IMR-90 (cell line): ENCODE data around the gene CRIM1. TPM values are rescaled to one million over a fixed set of nuclear protein-coding genes. Genes with fewer than 3 reads are reported as not detected.

ENCODE experiments used
- ATAC-seq: fragments of 200-7000 bp; cut with Tn5 transposase; 2 replicates; pipeline ENCODE4 v1.9.1; 2020; ENCODE audit warnings: low read depth, mild to moderate bottlenecking, moderate library complexity
- BruUV-seq: library from RNA; stranded (reverse); fragments of 400-500 nt; replicated peaks from 2 replicates; lab custom pipeline; 2021; lab: Mats Ljungman, UMichigan
- CTCF ChIA-PET: fragments of 300-600 bp; formaldehyde crosslinking; extraction: SDS; loops from one replicate; lab custom pipeline; 2021; ENCODE audit warnings: antibody characterized with exemption; lab: Yijun Ruan, JAX
- POLR2A ChIA-PET: fragments of 300-600 bp; sonication (Branson Sonifier 250); formaldehyde crosslinking; loops from one replicate; lab custom pipeline; 2022; ENCODE audit warnings: antibody characterized with exemption; ENCODE audit not compliant: unreplicated experiment; lab: Charles Lee
- DNase-seq: peaks from one replicate; pipeline ENCODE4 v3.0.0; 2013
- H2AFZ ChIP-seq: replicated peaks from 2 replicates; pipeline ENCODE3; 2013; ENCODE audit warnings: low read length, mild to moderate bottlenecking; ENCODE audit not compliant: poor library complexity
- H2AK5ac ChIP-seq: 2 replicates; pipeline ENCODE4 v1.6.1; 2013; ENCODE audit warnings: low read depth, low read length, inconsistent platforms
- H2AK9ac ChIP-seq: replicated peaks from 2 replicates; pipeline ENCODE3; 2013; ENCODE audit warnings: mild to moderate bottlenecking, low read depth, low read length, moderate library complexity; ENCODE audit not compliant: poor library complexity
- H2BK120ac ChIP-seq: 2 replicates; pipeline ENCODE4 v1.6.1; 2013; ENCODE audit warnings: low read depth, low read length, inconsistent platforms
- H2BK15ac ChIP-seq: 3 replicates; pipeline ENCODE4 v1.6.1; 2013; ENCODE audit warnings: low read depth, low read length, inconsistent platforms
- H2BK20ac ChIP-seq: 2 replicates; pipeline ENCODE4 v1.6.1; 2013; ENCODE audit warnings: low read depth, mild to moderate bottlenecking, inconsistent platforms, low read length, moderate library complexity
- H2BK5ac ChIP-seq: 2 replicates; pipeline ENCODE4 v1.6.1; 2013; ENCODE audit warnings: mild to moderate bottlenecking, low read depth, low read length, inconsistent platforms; ENCODE audit not compliant: poor library complexity, severe bottlenecking
- H3K14ac ChIP-seq: replicated peaks from 2 replicates; pipeline ENCODE4 v1.6.1; 2013; ENCODE audit warnings: low read depth, low read length, inconsistent platforms
- H3K18ac ChIP-seq: 2 replicates; pipeline ENCODE4 v1.6.1; 2013; ENCODE audit warnings: low read depth, low read length, control low read depth
- H3K23ac ChIP-seq: 2 replicates; pipeline ENCODE4 v1.6.1; 2013; ENCODE audit warnings: low read depth, low read length, inconsistent platforms
- H3K27ac ChIP-seq: 2 replicates; pipeline ENCODE4 v1.5.1; 2013; ENCODE audit warnings: mild to moderate bottlenecking, control low read depth, low read length; ENCODE audit not compliant: insufficient read depth
- H3K27me3 ChIP-seq: 2 replicates; pipeline ENCODE4 v1.6.1; 2013; ENCODE audit warnings: low read length; ENCODE audit not compliant: control insufficient read depth, insufficient read depth
- H3K36me3 ChIP-seq: 2 replicates; pipeline ENCODE4 v1.6.1; 2013; ENCODE audit warnings: low read length, mixed read lengths; ENCODE audit not compliant: control insufficient read depth, insufficient read depth
- H3K4ac ChIP-seq: 2 replicates; pipeline ENCODE4 v1.6.1; 2013; ENCODE audit warnings: low read depth, low read length, inconsistent platforms
- H3K4me1 ChIP-seq: 2 replicates; pipeline ENCODE4 v1.6.1; 2013; ENCODE audit warnings: low read length, mixed read lengths; ENCODE audit not compliant: control insufficient read depth, insufficient read depth
- H3K4me2 ChIP-seq: 2 replicates; pipeline ENCODE4 v1.6.1; 2013; ENCODE audit warnings: low read depth, mild to moderate bottlenecking, control low read depth, low read length, moderate library complexity
- H3K4me3 ChIP-seq: 2 replicates; pipeline ENCODE4 v1.5.1; 2013; ENCODE audit warnings: low read depth, mild to moderate bottlenecking, control low read depth, low read length, moderate library complexity; ENCODE audit not compliant: insufficient read depth
- H3K56ac ChIP-seq: 2 replicates; pipeline ENCODE4 v1.6.1; 2013; ENCODE audit warnings: low read length, inconsistent platforms; ENCODE audit not compliant: insufficient read depth; ENCODE audit errors: extremely low read depth
- H3K79me1 ChIP-seq, 2 experiments: 2 replicates each; pipeline ENCODE4 v1.6.1; 2013; ENCODE audit warnings: low read length in 2 of 2, inconsistent platforms in 1 of 2, low read depth in 1 of 2
- H3K9ac ChIP-seq: 2 replicates; pipeline ENCODE4 v1.6.1; 2013; ENCODE audit warnings: low read depth, low read length, control low read depth
- H3K9me1 ChIP-seq: 2 replicates; pipeline ENCODE4 v1.6.1; 2013; ENCODE audit warnings: low read length, inconsistent platforms; ENCODE audit not compliant: insufficient read depth
- H3K9me3 ChIP-seq: 2 replicates; pipeline ENCODE4 v1.6.1; 2013; ENCODE audit warnings: low read length; ENCODE audit not compliant: control insufficient read depth, insufficient read depth
- H4K20me1 ChIP-seq: 2 replicates; pipeline ENCODE4 v1.6.1; 2013; ENCODE audit warnings: low read length, inconsistent platforms; ENCODE audit not compliant: insufficient read depth
- H4K5ac ChIP-seq: 2 replicates; pipeline ENCODE4 v1.6.1; 2013; ENCODE audit warnings: mild to moderate bottlenecking, low read depth, low read length, control low read depth
- H4K8ac ChIP-seq, 2 experiments: 2 replicates each; pipeline ENCODE4 v1.6.1; 2013; ENCODE audit warnings: low read depth in 2 of 2, low read length in 2 of 2, control low read depth in 1 of 2, inconsistent platforms in 1 of 2
- H4K91ac ChIP-seq: 2 replicates; pipeline ENCODE4 v1.6.1; 2013; ENCODE audit warnings: low read depth, low read length, inconsistent platforms; ENCODE audit not compliant: insufficient read depth
- BHLHE40 ChIP-seq: fragments of 150-350 bp; IDR thresholded peaks from 2 replicates; pipeline ENCODE4 v1.6.1; 2016; ENCODE audit warnings: mild to moderate bottlenecking, low read depth, low read length
- CEBPB ChIP-seq: IDR thresholded peaks from 2 replicates; pipeline ENCODE4 v1.6.1; 2012; ENCODE audit warnings: low read depth, low read length, improper control_type of control experiment
- CTCF ChIP-seq: conservative IDR thresholded peaks from 2 replicates; pipeline ENCODE4 v1.5.1; 2012; ENCODE audit warnings: mild to moderate bottlenecking, low read depth, low read length, improper control_type of control experiment
- FOS ChIP-seq: fragments of 150-350 bp; IDR thresholded peaks from 2 replicates; pipeline ENCODE4 v1.6.1; 2016; ENCODE audit warnings: low read depth, low read length
- MAFK ChIP-seq: IDR thresholded peaks from 2 replicates; pipeline ENCODE4 v1.6.1; 2012; ENCODE audit warnings: low read depth, low read length, improper control_type of control experiment
- MAZ ChIP-seq: IDR thresholded peaks from 2 replicates; pipeline ENCODE4 v1.6.1; 2012; ENCODE audit warnings: low read depth, mild to moderate bottlenecking, low read length, improper control_type of control experiment, moderate library complexity, borderline replicate concordance
- MXI1 ChIP-seq: IDR thresholded peaks from 2 replicates; pipeline ENCODE4 v1.6.1; 2012; ENCODE audit warnings: low read depth, mild to moderate bottlenecking, low read length, moderate library complexity, borderline replicate concordance
- NFE2L2 ChIP-seq: fragments of 150-350 bp; IDR thresholded peaks from 2 replicates; pipeline ENCODE4 v1.6.1; 2016; ENCODE audit warnings: low read depth, mild to moderate bottlenecking, low read length
- POLR2A ChIP-seq: IDR thresholded peaks from 2 replicates; pipeline ENCODE4 v1.6.1; 2012; ENCODE audit warnings: mild to moderate bottlenecking, low read depth, low read length
- RAD21 ChIP-seq: IDR thresholded peaks from 2 replicates; pipeline ENCODE4 v1.6.1; 2012; ENCODE audit warnings: low read length, improper control_type of control experiment
- RCOR1 ChIP-seq: IDR thresholded peaks from 2 replicates; pipeline ENCODE4 v1.6.1; 2012; ENCODE audit warnings: mild to moderate bottlenecking, low read length, improper control_type of control experiment; ENCODE audit not compliant: insufficient replicate concordance
- SMC3 ChIP-seq: fragments of 150-350 bp; IDR thresholded peaks from 2 replicates; pipeline ENCODE4 v1.6.1; 2016; ENCODE audit warnings: low read depth, mild to moderate bottlenecking, antibody characterized with exemption, low read length, moderate library complexity
- USF2 ChIP-seq: fragments of 150-350 bp; IDR thresholded peaks from 2 replicates; pipeline ENCODE4 v1.6.1; 2017; ENCODE audit warnings: mild to moderate bottlenecking, antibody characterized with exemption, low read length, low read depth
- WGBS, 2 experiments: methylation state at CpG; one replicate each; pipeline versions ENCODE4 v1.1.5 to v1.1.7; 2013; ENCODE audit warnings: missing lambda C conversion rate in 2 of 2; ENCODE audit not compliant: insufficient read length in 1 of 2; ENCODE audit errors: extremely low coverage in 2 of 2; 5-methylcytosine and 5-hydroxymethylcytosine counted together
- dilution Hi-C: fragments of 300-500 bp; cut with HindIII; formaldehyde crosslinking; loops from one replicate; pipeline ENCODE4 v1.14.3; 2018; ENCODE audit warnings: low sequenced_read_pairs; ENCODE audit not compliant: unreplicated experiment
- in situ Hi-C: fragments of 300-500 bp; cut with MboI; formaldehyde crosslinking; loops from 3 replicates; pipeline ENCODE4 v1.14.3; 2019; ENCODE audit warnings: low sequenced_read_pairs, inconsistent platforms, mixed read lengths
- intact Hi-C: fragments of 100-400 bp; cut with micrococcal nuclease; formaldehyde crosslinking; loops from 2 replicates; pipeline ENCODE4 v1.10.0; 2022
- polyA plus RNA-seq, 3 experiments: library from polyadenylated mRNA; depleted of rRNA; stranded (reverse); fragments of >200 nt; gene quantifications; 2 replicates each; pipeline ENCODE4 v1.2.3, GENCODE V29; 2012; ENCODE audit warnings: low replicate concordance in 1 of 3
- total RNA-seq: library from RNA; depleted of rRNA; stranded (reverse); fragments of >200 nt; gene quantifications from 2 replicates; pipeline ENCODE4 v1.2.3, GENCODE V29; 2012

The CRIM1 gene
- total and polyA plus RNA-seq, 2 of the 4 experiments (the other 2 are of a cell fraction): 285 to 490 TPM

DNA sequence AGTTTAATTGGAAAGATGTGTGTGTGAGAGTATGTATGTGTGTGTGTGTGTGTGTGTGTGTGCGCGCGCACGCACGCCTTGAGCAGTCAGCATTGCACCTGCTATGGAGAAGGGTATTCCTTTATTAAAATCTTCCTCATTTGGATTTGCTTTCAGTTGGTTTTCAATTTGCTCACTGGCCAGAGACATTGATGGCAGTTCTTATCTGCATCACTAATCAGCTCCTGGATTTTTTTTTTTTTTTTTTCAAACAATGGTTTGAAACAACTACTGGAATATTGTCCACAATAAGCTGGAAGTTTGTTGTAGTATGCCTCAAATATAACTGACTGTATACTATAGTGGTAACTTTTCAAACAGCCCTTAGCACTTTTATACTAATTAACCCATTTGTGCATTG is 194.4 kb downstream of the CRIM1 start:
- Histone ChIP-seq H3K56ac (no peak overlapping the region), H3K18ac (no peak overlapping the region), H4K91ac (no peak overlapping the region), H3K27ac (no peak overlapping the region), H3K9ac (no peak overlapping the region), H2BK15ac (no peak overlapping the region), H3K9me1 (peaks cover 10% of the 10 kb centered on the region), H2BK5ac (no peak overlapping the region), H4K20me1 (no peaks in the 10 kb centered on the region), H3K14ac (no peak overlapping the region), H3K27me3 (no peaks in the 10 kb centered on the region), H4K8ac (no peak overlapping the region), H2AK5ac (no peak overlapping the region), H4K5ac (no peak overlapping the region), H2BK20ac (no peak overlapping the region), H3K23ac (no peak overlapping the region), H3K4me2 (no peak overlapping the region), H2AK9ac (no peak overlapping the region), H3K36me3 (peaks cover 40% of the 10 kb centered on the region), H3K4me1 (peaks cover 1% of the 10 kb centered on the region; the same call in 1 of the 2 replicates), H2AFZ (no peak overlapping the region), H3K79me1 (peaks cover 17 to 49% of the 10 kb centered on the region in 2 experiments), H2BK120ac (no peak overlapping the region), H3K9me3 (no peaks in the 10 kb centered on the region), H3K4me3 (no peak overlapping the region), H3K4ac (no peak overlapping the region)
- no TSS peak for BruUV-seq
- no peak for ATAC-seq
- ChIA-PET POLR2A (interaction anchor here (0.6 kb wide), 1 partner anchor 158 kb away, joined by 5 read pairs; no protein-coding TSS in a partner anchor), CTCF (interaction anchor here (0.6 to 1.1 kb wide), 4 partner anchors 36 to 122 kb away, joined by 3 to 4 read pairs (median 4); no protein-coding TSS in a partner anchor)
- intact Hi-C loops (no loop called here), dilution Hi-C loops (no loop called here), in situ Hi-C loops (loop anchor here (10.0 kb wide), 1 partner anchor 115 kb away; no protein-coding TSS in a partner anchor)
- no peak for DNase-seq
- TF ChIP-seq RAD21 (no peak), CTCF (no peak), FOS (no peak), MXI1 (no peak), POLR2A (no peak), BHLHE40 (no peak), RCOR1 (no peak), CEBPB (no peak), NFE2L2 (no peak), SMC3 (no peak), MAFK (no peak), USF2 (no peak), MAZ (no peak)
- no CpG with 5 or more reads among the region's 5 CpGs for WGBS, 2 experiments
